ENCODE data around the gene MTMR1.

Gene MTMR1

DNA sequence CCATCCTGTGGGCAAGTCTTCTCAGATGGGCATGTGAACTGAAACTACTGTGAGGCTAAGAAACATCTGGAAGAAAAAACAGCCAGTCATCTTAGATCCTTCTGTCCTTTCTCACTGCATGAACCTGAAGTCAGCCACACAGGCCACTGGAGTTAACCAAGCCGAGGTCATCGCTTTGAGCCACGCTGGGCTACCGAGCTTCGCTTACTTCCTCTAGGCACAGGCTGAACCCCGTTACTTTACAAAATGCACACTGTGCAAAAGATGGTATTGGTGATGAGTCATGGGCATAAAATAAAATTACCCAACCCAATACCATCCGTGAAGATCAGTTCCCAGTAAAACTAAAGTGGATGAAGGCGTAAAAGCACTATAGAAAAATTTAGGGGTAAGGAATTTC lies 86.2 kb downstream of the MTMR1 start:
- DNase-seq (ENCODE audit: low spot score), result no peak

DNA sequence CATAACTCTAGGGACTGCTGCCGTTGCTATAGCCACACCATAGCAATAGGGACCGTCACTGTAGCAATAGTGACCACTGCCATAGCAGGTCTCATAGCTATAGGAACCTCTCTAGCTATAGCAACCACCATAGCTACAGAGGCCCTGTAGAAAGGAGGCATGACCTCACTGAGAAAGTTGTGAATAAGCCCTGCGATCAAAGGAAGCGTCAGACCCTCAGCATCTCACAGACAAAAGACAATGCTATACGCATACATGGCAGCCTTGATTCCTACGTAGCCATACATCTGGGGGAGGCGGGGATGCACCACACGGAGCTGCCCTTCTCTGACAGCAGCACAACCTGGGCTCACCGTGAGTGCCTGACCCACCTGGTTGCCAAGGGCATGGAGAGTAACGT lies 88.5 kb downstream of the MTMR1 start:
- no peak for DNase-seq (ENCODE audit: low spot score)

DNA sequence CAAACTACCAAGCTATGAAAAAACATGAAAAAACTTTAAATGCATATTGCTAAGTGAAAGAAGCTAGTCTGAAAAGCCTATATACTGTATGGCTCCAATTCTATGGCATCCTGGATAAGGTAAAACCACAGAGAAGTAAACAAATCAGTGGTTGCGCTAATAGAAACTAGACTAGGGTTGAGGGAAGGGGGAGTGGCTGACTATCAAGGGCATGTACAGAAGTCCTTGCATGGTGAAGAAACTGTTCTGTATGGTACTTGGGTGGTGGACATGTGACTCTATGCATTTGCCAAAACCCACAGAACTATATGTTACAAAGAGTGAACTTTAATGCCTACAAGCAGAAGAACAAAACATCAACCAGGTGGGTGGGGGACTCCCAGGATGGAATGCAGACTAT lies 96.8 kb downstream of the MTMR1 start:
- no peak for DNase-seq (ENCODE audit: low spot score)

DNA sequence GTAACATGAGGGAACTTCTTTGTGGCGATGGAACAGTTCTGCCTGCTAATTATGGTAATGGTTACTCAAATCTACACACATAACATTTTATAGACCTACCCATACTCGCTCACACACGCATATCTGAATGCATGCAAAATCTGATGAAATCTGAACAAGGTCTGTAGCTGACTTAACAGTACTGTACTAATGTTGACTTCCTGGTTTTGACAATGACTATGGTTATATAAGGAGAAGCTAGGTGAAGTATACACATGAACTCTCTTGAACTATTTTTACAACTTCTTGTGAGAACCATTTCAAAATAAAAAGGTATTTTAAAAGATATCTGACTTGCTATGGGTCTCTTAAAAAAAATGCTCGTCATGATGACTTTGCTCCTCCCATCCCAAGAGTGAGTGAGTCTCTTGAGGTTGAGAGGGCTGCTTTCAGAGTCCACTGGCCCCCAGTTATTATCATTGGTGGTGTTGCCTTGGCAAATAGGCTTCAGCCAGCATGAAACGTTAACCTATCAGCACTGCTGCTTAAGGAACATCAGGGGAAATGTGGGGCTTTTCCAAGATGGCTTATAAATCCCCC lies 99.8 kb downstream of the MTMR1 start:
- DNase-seq (ENCODE audit: low spot score), result no peak

DNA sequence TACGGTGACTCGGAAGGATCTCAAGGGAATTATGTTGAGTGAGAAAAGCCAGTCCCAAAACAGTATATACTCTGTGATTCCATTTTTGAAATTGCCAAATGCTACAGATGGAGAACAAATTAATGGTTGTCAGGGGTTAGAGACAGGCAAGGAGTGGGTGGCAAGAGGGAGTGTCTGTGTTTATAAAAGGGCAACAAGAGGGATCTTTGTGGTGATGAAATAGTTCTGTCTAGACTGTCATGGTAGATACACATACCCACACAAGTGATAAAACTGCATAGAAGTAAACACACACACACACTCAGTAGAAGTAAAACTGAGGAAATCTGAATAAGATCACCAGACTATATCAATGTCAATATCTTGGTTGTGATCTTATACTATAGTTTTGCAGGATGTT lies 112.5 kb downstream of the MTMR1 start:
- no peak for DNase-seq (ENCODE audit: low spot score)

DNA sequence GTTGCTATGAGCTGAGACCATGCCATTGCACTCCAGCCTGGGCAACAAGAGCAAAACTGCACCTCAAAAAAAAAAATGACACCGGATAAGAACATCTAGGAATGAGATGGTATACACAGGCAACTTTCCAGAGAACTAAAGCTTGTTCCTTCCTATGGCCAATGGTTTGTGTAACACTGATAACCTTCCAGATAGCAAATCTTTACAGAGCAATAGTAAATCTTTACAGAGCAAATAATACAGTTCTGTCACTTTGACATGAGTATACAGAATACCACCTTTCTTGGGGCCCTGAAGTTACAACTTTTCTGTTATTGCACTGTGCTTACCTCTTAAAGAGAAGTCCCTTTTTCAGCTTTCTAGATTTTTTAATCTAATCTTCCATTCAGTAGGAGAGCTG lies 113.6 kb downstream of the MTMR1 start:
- DNase-seq (ENCODE audit: low spot score), result no peak

DNA sequence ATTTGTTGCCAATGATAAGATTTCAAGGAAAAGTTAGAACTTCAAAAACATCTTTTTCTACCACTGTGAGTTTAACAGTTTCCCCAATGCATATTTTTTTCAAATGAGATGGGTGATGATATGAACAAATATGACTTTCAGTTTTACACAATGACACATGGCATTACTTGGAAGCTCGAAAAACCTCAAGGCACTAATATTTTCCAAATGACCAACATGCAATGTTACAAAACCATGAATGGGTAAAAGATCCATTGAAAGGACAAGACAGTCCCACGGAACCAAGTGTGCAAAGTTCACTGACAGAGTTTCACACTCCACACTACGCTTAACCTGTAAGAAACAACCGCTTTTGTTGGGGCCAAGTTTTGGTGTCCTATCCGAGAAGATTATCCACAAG lies 120.7 kb downstream of the MTMR1 start:
- DNase-seq (ENCODE audit: low spot score), result no peak
